ENCODE results near the gene AGAP1. TPM values are rescaled to one million over a fixed set of nuclear protein-coding genes. Genes with fewer than 3 reads are reported as not detected.

AGAP1 gene
- total and polyA plus RNA-seq, 10 donors = 1.1 to 26.6 (median 11.3) TPM

DNA sequence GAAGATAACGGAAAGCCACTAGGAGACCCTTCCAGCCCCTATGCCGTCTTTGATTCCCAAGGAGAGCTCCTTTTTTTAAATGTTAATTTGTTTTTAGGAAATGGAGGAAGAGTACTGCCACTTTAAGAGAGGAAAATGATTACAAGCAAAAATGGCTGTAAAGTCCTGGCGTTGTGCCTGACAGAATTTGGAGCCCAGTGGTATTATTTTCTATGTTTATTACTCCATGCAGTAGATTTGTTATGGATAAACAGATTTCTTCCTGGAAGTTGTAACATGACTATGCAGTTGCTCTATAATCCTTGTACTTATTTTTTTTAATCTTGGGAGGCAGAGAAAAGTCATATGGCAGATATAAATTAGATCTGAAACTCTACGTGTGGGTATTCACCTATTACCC is 533.0 kb downstream of the AGAP1 start:
- H3K4me3 ChIP-seq = no peak overlapping the region
- no peak for DNase-seq
- WGBS, 5 donors = 80 to 87% (median 84%) methylated on average over 4 of the region's 4 CpGs

DNA sequence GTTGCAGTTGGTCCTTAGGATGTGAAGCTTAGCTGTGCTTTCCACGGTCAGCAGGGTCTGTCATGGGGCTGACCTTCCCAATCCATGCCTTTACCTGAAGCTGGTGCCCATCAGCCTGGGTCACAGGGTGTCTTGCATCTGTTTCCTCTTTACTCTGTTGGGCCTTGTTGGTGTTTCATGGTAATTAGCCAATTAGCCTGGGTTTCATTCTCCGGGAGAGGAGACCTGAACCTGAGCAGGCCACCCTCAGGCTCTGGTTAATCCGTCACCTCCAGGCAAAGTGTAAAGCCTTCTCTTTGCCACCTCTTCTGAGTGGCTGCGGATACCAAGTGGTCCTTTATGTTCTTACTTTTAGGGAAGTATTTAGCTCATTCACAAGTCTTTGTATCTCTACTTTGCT is 534.2 kb downstream of the AGAP1 start:
- peaks cover 0 to 11% (median 0%) of the 10 kb centered on the region in 8 donors for H3K9me3 ChIP-seq
- no peaks in the 10 kb centered on the region for H3K27me3 ChIP-seq (replicated peaks in 1 of 7)
- H3K4me1 ChIP-seq = no peaks in the 10 kb centered on the region
- H3K27ac ChIP-seq = no peak overlapping the region
- intact Hi-C loops (cut with DNase I; ENCODE audit: low total_unique reads) = no loop called here
- DNase-seq = no peak
- 76 to 91% (median 87%) methylated on average over 4 of the region's 4 CpGs for WGBS, 5 donors
- no peaks in the 10 kb centered on the region for H3K36me3 ChIP-seq
- TF ChIP-seq POLR2A (IDR thresholded peaks at IDR 0.05) = no peak
- TF ChIP-seq POLR2AphosphoS5 (IDR thresholded peaks at IDR 0.05) = no peak
- TF ChIP-seq, protein P1, sequence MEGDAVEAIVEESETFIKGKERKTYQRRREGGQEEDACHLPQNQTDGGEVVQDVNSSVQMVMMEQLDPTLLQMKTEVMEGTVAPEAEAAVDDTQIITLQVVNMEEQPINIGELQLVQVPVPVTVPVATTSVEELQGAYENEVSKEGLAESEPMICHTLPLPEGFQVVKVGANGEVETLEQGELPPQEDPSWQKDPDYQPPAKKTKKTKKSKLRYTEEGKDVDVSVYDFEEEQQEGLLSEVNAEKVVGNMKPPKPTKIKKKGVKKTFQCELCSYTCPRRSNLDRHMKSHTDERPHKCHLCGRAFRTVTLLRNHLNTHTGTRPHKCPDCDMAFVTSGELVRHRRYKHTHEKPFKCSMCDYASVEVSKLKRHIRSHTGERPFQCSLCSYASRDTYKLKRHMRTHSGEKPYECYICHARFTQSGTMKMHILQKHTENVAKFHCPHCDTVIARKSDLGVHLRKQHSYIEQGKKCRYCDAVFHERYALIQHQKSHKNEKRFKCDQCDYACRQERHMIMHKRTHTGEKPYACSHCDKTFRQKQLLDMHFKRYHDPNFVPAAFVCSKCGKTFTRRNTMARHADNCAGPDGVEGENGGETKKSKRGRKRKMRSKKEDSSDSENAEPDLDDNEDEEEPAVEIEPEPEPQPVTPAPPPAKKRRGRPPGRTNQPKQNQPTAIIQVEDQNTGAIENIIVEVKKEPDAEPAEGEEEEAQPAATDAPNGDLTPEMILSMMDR (IDR thresholded peaks at IDR 0.05 in 8 of 11, conservative IDR thresholded peaks at IDR 0.05 in 3 of 11) = no peak
- no peak overlapping the region for H3K4me3 ChIP-seq

More for the DNA sequence above, 533.0 kb downstream of the AGAP1 start:
- intact Hi-C loops (cut with DNase I; ENCODE audit: low total_unique reads) = no loop called here
- Histone ChIP-seq H3K4me1 (no peaks in the 10 kb centered on the region), H3K27me3 (replicated peaks in 1 of 7) (no peaks in the 10 kb centered on the region), H3K36me3 (no peaks in the 10 kb centered on the region), H3K9me3 (peaks cover 0 to 11% (median 0%) of the 10 kb centered on the region in 8 donors), H3K27ac (no peak overlapping the region)
- TF ChIP-seq POLR2A (IDR thresholded peaks at IDR 0.05) (no peak), POLR2AphosphoS5 (IDR thresholded peaks at IDR 0.05) (no peak)
- TF ChIP-seq, protein P1 (IDR thresholded peaks at IDR 0.05 in 8 of 11, conservative IDR thresholded peaks at IDR 0.05 in 3 of 11) = no peak

DNA sequence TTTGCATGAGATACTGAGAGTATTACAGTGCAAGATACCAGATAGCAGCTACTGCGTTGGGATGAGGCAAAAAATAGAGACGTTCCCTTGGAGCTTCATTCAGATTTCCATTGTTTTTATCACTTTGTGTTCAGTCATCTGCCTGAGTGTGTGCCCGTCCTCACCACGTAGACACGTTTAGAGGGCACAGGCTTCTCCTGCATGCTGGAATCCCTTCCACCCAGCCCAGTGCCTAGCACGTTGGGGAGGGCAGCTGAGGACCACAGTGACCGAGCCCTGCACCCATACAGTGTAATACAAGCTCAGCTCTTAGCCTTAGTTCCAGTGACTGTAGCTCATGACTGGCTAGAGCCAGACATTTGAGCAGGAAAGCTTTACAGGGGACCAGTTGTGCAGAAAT is 539.6 kb downstream of the AGAP1 start:
- intact Hi-C loops (cut with DNase I; ENCODE audit: low total_unique reads) = no loop called here
- TF ChIP-seq POLR2A (IDR thresholded peaks at IDR 0.05) (no peak), POLR2AphosphoS5 (IDR thresholded peaks at IDR 0.05) (no peak)
- TF ChIP-seq, protein P1 (IDR thresholded peaks at IDR 0.05 in 8 of 11, conservative IDR thresholded peaks at IDR 0.05 in 3 of 11) = no peak
- H3K27ac ChIP-seq = no peak overlapping the region
- H3K27me3 ChIP-seq (replicated peaks in 1 of 7) = no peaks in the 10 kb centered on the region
- H3K4me1 ChIP-seq = no peaks in the 10 kb centered on the region
- WGBS, 5 donors = 77 to 89% (median 84%) methylated on average over 7 of the region's 7 CpGs
- peaks cover 0 to 11% (median 0%) of the 10 kb centered on the region in 8 donors for H3K9me3 ChIP-seq
- H3K4me3 ChIP-seq = no peak overlapping the region
- H3K36me3 ChIP-seq = no peaks in the 10 kb centered on the region
- no peak for DNase-seq

GRCh38 chr2:236034974-236035373 is 541.1 kb downstream of the AGAP1 start:
- no peaks in the 10 kb centered on the region for H3K27me3 ChIP-seq (replicated peaks in 1 of 7)
- H3K36me3 ChIP-seq = no peaks in the 10 kb centered on the region
- peaks cover 0 to 8% (median 0%) of the 10 kb centered on the region in 8 donors for H3K9me3 ChIP-seq
- no peak overlapping the region for H3K27ac ChIP-seq
- 73 to 85% (median 82%) methylated on average over 8 of the region's 8 CpGs for WGBS, 5 donors
- TF ChIP-seq, protein P1 (IDR thresholded peaks at IDR 0.05 in 8 of 11, conservative IDR thresholded peaks at IDR 0.05 in 3 of 11) = no peak
- TF ChIP-seq POLR2AphosphoS5 (IDR thresholded peaks at IDR 0.05) (no peak), POLR2A (IDR thresholded peaks at IDR 0.05) (no peak)
- H3K4me1 ChIP-seq = no peaks in the 10 kb centered on the region
- H3K4me3 ChIP-seq = no peak overlapping the region
- intact Hi-C loops (cut with DNase I; ENCODE audit: low total_unique reads) = no loop called here
- no peak for DNase-seq

All from spleen (tissue), 11 donors.